Measurements from ENCODE around the gene CYP26B1. TPM values are rescaled to one million over a fixed set of nuclear protein-coding genes. Genes with fewer than 3 reads are reported as not detected.

CYP26B1 gene
- polyA plus RNA-seq, 4 donors = 14.0 to 17.5 (median 15.7) TPM

- DNase-seq (ENCODE audit: low read depth in 4 of 4, low spot score in 3 of 4) = no peak
These were observed 15.5 kb downstream of the CYP26B1 start for GRCh38 chr2:72131916-72132841.

DNA sequence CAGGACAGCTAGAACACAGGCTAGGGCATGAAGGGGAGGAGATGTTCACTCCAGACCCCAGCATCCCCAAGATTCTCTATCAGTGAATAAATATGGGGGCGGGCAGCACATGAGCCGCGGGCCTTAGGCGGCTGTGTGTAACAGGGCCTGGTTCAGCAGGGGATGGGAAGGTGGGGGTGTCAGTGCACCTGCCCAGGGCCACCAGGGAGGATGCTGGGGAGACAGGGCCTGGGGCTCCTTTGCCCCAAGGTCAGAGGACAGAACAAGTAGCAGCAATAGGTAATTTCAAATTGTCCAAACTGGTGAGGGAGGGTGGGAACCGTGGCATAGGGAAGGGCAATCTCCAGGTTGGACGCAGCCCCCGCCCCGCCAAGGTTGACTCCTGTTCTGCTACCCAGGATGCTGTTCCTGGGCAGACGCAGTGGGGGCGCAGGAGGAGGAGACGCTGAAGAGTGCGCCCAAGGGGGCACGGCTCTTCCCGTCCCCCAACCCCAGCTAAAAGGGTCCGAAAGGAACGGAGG is 16.2 kb downstream of the CYP26B1 start:
- no peak for DNase-seq (ENCODE audit: low read depth in 4 of 4, low spot score in 3 of 4)

DNA sequence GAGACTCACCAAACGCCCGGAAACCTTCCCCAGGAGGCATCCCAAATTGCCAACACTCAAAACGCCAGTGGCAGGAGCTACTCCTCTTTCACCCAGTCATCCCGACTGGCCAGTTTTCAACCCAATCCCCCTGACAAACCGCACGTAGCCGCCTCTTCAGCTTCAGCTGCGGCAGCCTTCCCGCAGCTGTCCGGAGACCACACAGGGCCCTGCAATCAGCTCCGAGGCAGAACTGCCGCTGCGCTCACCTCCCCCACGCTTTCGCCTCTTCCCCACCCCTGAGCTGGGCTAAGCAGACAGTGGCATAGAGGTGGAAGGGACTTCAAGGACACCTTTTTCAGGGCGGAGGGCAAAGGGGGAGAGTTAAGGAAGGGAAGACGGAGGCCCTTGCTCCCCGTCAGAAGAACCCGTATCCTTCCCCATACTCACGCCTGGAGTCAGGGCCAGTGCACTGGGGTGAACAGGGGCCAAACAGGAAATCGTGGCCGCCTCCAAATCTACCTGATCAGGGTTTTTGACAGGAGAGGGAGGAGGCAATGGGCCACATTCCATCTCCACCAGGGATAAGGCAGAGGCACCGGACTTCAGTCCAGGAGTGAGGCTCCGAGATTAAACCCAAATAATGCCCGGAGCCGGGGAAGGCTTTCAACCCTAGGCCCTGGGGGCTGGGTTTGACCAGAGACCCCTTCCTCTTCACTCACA is 16.9 kb downstream of the CYP26B1 start:
- DNase-seq (ENCODE audit: low read depth in 4 of 4, low spot score in 3 of 4) = no peak

- DNase-seq (ENCODE audit: low read depth in 4 of 4, low spot score in 3 of 4) = no peak
These were observed 17.9 kb downstream of the CYP26B1 start for GRCh38 chr2:72129681-72130340.

- no peak for DNase-seq (ENCODE audit: low read depth in 4 of 4, low spot score in 3 of 4)
These were observed 18.8 kb downstream of the CYP26B1 start for GRCh38 chr2:72128843-72129227.

- no peak for DNase-seq (ENCODE audit: low read depth in 4 of 4, low spot score in 3 of 4)
These were observed 19.4 kb downstream of the CYP26B1 start for GRCh38 chr2:72128059-72128842.

GRCh38 chr2:72127401-72128058 is 20.1 kb downstream of the CYP26B1 start:
- DNase-seq (ENCODE audit: low read depth in 4 of 4, low spot score in 3 of 4) = no peak

DNA sequence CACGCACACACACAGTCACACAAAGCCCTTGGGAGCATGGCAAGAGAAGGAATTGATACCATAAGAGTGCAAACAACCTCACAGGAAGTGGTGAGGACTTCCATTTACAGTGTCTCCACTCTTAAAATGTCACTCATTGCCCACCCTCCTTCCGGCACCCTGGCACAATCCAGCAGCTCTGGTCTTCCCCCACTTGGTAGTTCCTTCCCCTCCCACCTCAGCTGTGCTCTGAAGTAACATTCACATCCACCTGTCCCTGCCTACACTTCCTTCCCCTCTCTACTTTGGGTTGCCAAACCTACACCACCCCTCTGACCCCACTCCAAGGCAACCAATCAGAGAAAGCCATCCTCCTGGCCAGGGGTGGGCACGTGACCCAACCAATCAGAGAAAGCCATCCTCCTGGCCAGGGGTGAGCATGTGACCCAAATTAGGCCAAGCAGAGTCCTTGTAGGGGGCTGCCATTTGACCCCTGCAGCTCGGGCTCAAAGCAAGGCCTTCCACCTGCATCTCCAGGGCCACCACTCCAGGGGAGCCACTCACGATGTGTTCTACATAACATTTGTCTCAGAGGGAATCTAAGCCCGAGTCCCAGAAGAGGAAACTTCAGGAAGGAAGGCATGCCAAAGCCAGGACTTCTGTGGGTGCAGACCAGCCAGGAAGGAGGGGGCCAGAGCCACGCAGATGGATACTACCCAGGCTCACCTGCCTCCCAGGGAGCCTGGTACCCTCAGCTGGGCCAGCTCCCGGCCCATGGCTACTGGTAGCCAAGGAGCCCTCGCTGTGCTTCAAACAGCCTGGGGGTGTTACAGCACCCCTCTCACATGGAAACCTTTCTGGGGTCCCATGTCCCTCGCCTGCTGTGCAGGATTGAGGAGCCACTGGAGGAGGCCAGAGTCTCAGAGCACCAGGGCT is 21.2 kb downstream of the CYP26B1 start:
- no peak for DNase-seq (ENCODE audit: low read depth in 4 of 4, low spot score in 3 of 4)

DNA sequence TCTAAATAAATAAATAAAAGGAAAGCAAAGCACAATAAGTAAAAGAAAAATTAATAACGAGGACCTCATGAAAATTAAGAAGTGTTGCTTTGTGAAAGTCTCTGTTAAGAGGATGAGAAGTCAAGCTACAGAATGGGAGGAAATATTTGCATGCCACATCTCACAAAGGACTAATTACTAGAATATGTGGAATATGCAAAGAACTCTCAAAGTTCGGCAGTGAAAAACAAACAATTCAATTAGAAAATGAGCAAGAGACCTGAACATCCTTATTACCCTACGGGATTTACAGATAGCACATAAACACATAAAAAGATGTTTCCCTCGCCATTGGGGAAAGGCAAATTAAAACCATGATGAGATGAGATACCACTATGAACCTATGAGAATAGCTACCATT is 23.3 kb downstream of the CYP26B1 start:
- DNase-seq (ENCODE audit: low read depth in 4 of 4, low spot score in 3 of 4) = no peak

GRCh38 chr2:72121153-72121552 is 26.5 kb downstream of the CYP26B1 start:
- no peak for DNase-seq (ENCODE audit: low read depth in 4 of 4, low spot score in 3 of 4)

- DNase-seq (ENCODE audit: low read depth in 4 of 4, low spot score in 3 of 4) = no peak
These were observed 28.7 kb downstream of the CYP26B1 start for GRCh38 chr2:72118951-72119350.

DNA sequence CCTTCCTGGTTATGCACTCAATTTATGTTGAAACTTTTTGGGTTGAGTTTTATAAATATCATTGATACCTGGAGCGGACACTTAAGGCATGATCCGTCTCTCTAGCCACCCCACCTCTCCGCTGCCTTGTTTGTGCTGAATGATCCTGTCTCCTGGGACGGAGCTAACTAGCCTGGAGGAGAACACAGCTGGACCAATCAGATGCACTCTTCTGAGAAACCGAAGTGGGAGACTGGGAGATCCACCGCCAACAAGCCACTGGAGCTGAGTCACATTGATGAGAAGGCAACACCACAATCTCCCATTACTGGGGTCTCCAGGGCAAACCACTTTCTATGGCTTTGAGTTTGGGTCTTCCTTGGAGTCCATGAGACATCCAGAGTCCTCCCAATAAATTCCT is 29.3 kb downstream of the CYP26B1 start:
- no peak for DNase-seq (ENCODE audit: low read depth in 4 of 4, low spot score in 3 of 4)

GRCh38 chr2:72117718-72118117 is 29.9 kb downstream of the CYP26B1 start:
- no peak for DNase-seq (ENCODE audit: low read depth in 4 of 4, low spot score in 3 of 4)

- DNase-seq (ENCODE audit: low read depth in 4 of 4, low spot score in 3 of 4) = no peak
These were observed 30.6 kb downstream of the CYP26B1 start for GRCh38 chr2:72117029-72117428.

DNA sequence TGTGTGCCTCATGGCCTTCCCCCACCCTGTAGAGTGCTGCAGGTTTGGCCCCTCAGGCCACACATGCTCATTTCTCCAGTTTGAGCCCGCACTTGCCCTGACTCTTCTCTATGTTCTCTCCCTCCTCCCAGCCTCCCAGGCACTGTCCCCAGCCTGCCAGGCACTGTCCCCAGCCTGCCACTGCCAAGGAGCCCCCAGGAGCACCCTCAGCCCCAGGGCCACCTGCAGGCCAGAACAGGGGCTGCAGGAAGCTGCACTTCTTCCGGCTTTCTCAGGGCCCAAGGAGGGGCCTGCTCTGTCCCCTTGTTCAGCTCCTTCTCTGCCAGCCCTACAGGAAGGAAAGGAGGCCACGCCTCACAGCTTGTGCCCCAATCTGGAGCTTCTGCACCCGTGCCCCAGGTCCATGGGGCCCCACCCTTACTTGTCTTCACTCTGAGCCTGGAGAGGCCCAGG is 31.6 kb downstream of the CYP26B1 start:
- DNase-seq (ENCODE audit: low read depth in 4 of 4, low spot score in 3 of 4) = no peak

DNA sequence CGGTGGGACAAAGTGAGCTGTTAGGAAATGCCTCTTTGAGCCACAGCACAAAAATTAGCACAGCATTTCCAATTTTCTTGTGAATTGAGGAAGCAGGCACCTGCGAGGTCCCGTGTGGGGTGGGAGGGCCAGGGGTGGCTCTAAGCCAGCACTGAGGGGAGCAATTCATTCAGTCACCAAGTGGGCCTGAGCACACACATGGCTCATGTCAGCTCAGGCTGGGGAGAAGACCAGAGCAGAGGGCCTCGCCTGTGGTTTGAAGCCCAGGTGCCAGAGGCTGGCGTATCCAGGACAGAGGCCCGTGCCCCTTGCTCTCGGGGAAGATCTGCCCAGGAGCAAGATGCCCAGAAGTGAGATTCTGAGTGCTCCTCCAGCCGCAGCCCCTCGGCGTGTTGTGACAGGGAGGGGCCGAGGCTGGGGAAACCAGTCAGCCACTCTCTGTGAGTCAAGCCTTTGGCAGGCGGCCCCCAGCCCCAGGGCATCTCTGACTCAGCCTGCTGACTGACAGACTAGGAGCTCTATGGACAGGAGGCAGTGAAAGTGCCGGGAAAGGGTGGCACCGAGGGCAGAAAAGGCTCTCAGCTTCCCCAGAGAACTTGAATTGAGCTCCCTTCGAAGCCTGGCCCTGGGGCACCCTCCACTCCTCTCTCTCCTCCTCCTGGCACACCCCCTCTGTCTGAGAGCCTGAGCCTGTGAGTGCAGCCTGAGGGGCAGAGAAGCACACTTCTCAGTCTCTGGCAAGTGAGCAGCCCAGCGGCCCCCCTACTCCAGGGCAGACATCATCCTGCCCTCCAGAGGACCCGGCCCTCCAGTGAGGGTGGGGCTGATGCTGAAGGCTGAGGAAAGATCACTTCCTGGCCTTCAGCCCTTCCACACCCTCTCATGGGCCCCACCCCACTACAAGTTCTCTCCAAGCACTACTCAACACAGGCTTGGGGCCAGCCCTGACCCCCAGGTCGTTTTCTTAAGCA is 32.3 kb downstream of the CYP26B1 start:
- DNase-seq (ENCODE audit: low read depth in 4 of 4, low spot score in 3 of 4) = no peak

DNA sequence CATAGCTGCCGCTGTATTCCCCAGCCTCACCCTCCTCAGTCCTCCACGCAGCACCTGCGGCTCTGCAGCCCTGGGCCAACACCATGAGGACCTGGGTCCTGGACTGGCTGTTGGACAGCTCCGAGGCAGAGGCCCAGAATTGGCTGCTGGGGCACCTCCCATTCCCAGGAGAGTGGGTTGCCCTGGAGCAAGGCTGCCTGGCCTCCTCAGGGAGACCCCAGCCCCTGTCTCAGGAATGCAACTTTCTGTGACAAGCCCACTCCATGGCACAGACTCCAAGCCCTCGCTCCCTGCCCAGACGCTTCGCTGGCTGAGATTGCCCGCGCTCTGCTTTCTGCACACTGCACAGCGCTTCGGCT is 33.0 kb downstream of the CYP26B1 start:
- DNase-seq (ENCODE audit: low read depth in 4 of 4, low spot score in 3 of 4) = no peak
